Measurements from ENCODE around the gene RAB25.

DNA sequence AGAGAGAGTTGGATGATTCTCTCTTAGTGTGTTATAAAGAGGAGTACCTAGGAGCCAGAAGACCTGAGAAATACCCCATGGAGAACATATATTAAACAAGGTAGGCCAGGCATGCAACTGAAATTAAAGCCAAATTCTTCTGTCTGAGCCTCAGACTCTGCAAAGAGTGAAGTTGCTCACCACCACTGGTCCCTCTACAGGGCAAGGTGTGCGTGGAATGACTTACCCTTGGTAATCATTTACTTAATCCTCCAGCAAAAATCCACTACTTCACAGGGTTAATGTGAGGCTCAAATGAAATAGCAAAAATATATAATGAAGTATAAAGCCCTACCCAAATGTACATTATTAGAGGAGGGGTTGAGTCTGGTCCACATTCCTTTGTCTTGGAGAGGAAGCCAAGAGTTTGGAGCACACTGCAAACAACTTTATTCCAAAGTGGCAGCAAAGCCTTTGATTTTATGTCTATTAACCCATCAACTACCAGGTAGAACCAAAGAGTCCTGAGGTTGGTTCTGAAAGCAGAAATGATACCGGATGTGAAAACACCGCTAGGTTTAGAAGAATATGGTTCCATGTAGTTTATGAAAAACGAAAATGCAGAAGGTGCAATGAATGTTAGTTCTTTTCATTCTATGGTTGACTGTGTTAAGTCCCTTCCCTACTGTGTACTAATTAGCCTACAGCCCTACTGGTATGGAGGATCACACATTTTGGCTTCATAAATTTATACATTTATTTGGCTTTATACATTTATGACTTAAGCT, 48.7 kb upstream of the RAB25 start:
- TF ChIP-seq, protein P1, sequence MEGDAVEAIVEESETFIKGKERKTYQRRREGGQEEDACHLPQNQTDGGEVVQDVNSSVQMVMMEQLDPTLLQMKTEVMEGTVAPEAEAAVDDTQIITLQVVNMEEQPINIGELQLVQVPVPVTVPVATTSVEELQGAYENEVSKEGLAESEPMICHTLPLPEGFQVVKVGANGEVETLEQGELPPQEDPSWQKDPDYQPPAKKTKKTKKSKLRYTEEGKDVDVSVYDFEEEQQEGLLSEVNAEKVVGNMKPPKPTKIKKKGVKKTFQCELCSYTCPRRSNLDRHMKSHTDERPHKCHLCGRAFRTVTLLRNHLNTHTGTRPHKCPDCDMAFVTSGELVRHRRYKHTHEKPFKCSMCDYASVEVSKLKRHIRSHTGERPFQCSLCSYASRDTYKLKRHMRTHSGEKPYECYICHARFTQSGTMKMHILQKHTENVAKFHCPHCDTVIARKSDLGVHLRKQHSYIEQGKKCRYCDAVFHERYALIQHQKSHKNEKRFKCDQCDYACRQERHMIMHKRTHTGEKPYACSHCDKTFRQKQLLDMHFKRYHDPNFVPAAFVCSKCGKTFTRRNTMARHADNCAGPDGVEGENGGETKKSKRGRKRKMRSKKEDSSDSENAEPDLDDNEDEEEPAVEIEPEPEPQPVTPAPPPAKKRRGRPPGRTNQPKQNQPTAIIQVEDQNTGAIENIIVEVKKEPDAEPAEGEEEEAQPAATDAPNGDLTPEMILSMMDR (IDR thresholded peaks at IDR 0.05): no peak
- TF ChIP-seq POLR2A (IDR thresholded peaks at IDR 0.05): no peak

All from uterus (tissue), 2 donors.